ENCODE results near the gene HECTD1. TPM values are rescaled to one million over a fixed set of nuclear protein-coding genes. Genes with fewer than 3 reads are reported as not detected.

The HECTD1 gene
- total RNA-seq, 1 experiment from 2014 or later: 138 TPM

DNA sequence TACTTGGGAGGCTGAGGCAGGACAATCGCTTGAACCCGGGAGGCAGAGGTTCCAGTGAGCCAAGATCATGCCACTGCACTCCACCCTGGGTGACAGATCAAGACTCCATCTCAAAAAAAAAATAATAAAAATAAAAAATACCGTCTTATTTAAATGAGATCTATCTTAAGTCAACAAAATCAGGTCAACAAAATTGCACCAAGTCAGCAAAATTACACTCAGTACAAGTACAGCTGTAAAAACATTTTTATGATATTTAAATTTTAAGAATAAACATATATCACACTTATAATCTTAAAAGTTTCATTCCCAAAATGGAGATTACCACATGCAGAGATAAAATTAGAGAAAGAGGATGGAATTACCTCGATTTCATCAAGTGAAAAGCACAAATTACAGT, 33.2 kb downstream of the HECTD1 start:
- Histone ChIP-seq H3K4me3 (ENCODE audit: low read depth, low read length, poor library complexity, severe bottlenecking) (no peak overlapping the region), H3K36me3 (ENCODE audit: insufficient read depth, low read length, poor library complexity, severe bottlenecking) (peaks cover 49% of the 10 kb centered on the region), H3K27me3 (replicated peaks; ENCODE audit: insufficient read depth, low read depth, low read length, poor library complexity) (no peaks in the 10 kb centered on the region), H3K4me1 (ENCODE audit: insufficient read depth, low read length, poor library complexity, severe bottlenecking) (no peaks in the 10 kb centered on the region), H3K27ac (ENCODE audit: low read depth, low read length, poor library complexity, severe bottlenecking) (no peak overlapping the region), H3K9me3 (ENCODE audit: low read depth, low read length, poor library complexity, severe bottlenecking) (no peaks in the 10 kb centered on the region)
- ChIA-PET CTCF (no interaction called here), POLR2A (ENCODE audit: low non-redundant PET) (no interaction called here)
- no TSS peak for BruUV-seq (replicated peaks)
- TF ChIP-seq EZH2 (IDR thresholded peaks at IDR 0.05; ENCODE audit: borderline replicate concordance, low read depth, low read length, poor library complexity, severe bottlenecking) (no peak), CTCF (conservative IDR thresholded peaks at IDR 0.05; ENCODE audit: low read depth, low read length) (no peak)
- DNase-seq (ENCODE audit: low spot score): no peak
- intact Hi-C loops (cut with micrococcal nuclease; ENCODE audit: unreplicated experiment): no loop called here

GRCh38 chr14:31173120-31173837, 34.3 kb downstream of the HECTD1 start:
- POLR2A ChIA-PET (ENCODE audit: low non-redundant PET): no interaction called here
- H3K27ac ChIP-seq (ENCODE audit: low read depth, low read length, poor library complexity, severe bottlenecking): no peak overlapping the region
- DNase-seq (ENCODE audit: low spot score): no peak
- CTCF ChIA-PET: no interaction called here
- H3K36me3 ChIP-seq (ENCODE audit: insufficient read depth, low read length, poor library complexity, severe bottlenecking): peaks cover 52% of the 10 kb centered on the region
- no TSS peak for BruUV-seq (replicated peaks)
- intact Hi-C loops (cut with micrococcal nuclease; ENCODE audit: unreplicated experiment): no loop called here
- no peaks in the 10 kb centered on the region for H3K27me3 ChIP-seq (replicated peaks; ENCODE audit: insufficient read depth, low read depth, low read length, poor library complexity)
- TF ChIP-seq EZH2 (IDR thresholded peaks at IDR 0.05; ENCODE audit: borderline replicate concordance, low read depth, low read length, poor library complexity, severe bottlenecking) (no peak), CTCF (conservative IDR thresholded peaks at IDR 0.05; ENCODE audit: low read depth, low read length) (no peak)
- H3K4me1 ChIP-seq (ENCODE audit: insufficient read depth, low read length, poor library complexity, severe bottlenecking): no peaks in the 10 kb centered on the region
- no peaks in the 10 kb centered on the region for H3K9me3 ChIP-seq (ENCODE audit: low read depth, low read length, poor library complexity, severe bottlenecking)
- H3K4me3 ChIP-seq (ENCODE audit: low read depth, low read length, poor library complexity, severe bottlenecking): no peak overlapping the region

- Histone ChIP-seq H3K4me1 (ENCODE audit: insufficient read depth, low read length, poor library complexity, severe bottlenecking) (no peaks in the 10 kb centered on the region), H3K27ac (ENCODE audit: low read depth, low read length, poor library complexity, severe bottlenecking) (no peak overlapping the region), H3K4me3 (ENCODE audit: low read depth, low read length, poor library complexity, severe bottlenecking) (no peak overlapping the region), H3K27me3 (replicated peaks; ENCODE audit: insufficient read depth, low read depth, low read length, poor library complexity) (no peaks in the 10 kb centered on the region), H3K9me3 (ENCODE audit: low read depth, low read length, poor library complexity, severe bottlenecking) (no peaks in the 10 kb centered on the region), H3K36me3 (ENCODE audit: insufficient read depth, low read length, poor library complexity, severe bottlenecking) (peaks cover 57% of the 10 kb centered on the region)
- ChIA-PET CTCF (no interaction called here), POLR2A (ENCODE audit: low non-redundant PET) (no interaction called here)
- no TSS peak for BruUV-seq (replicated peaks)
- intact Hi-C loops (cut with micrococcal nuclease; ENCODE audit: unreplicated experiment): no loop called here
- no peak for DNase-seq (ENCODE audit: low spot score)
- TF ChIP-seq CTCF (conservative IDR thresholded peaks at IDR 0.05; ENCODE audit: low read depth, low read length): no peak
- TF ChIP-seq EZH2 (IDR thresholded peaks at IDR 0.05; ENCODE audit: borderline replicate concordance, low read depth, low read length, poor library complexity, severe bottlenecking): no peak
Observed at GRCh38 chr14:31172084-31172483, 35.5 kb downstream of the HECTD1 start.
